OCI-LY3 (cell line): ENCODE measurements around the gene PYM1.

Experiments used
- H2AFZ ChIP-seq: fragments of 200-600, 300-600 bp; shearing (Covaris generic); 2 replicates; pipeline ENCODE4 v1.6.0; 2014; ENCODE audit warnings: antibody characterized with exemption, low read depth, low read length
- H3K27ac ChIP-seq: fragments of 200-600, 300-600 bp; sonication (generic); 2 replicates; pipeline ENCODE4 v1.5.1; 2014; ENCODE audit warnings: mild to moderate bottlenecking, low read length, moderate library complexity, mixed read lengths
- H3K27me3 ChIP-seq: fragments of 200-600, 300-600 bp; sonication (generic); 2 replicates; pipeline ENCODE4 v1.6.1; 2014; ENCODE audit warnings: low read depth, low read length, mixed read lengths
- H3K36me3 ChIP-seq: fragments of 200-600, 300-600 bp; sonication (generic); replicated peaks from 2 replicates; pipeline ENCODE3; 2014; ENCODE audit warnings: low read depth, low read length, mixed read lengths
- H3K4me1 ChIP-seq: fragments of 300-600, 200-600 bp; sonication (generic); 2 replicates; pipeline ENCODE4 v1.6.1; 2014; ENCODE audit warnings: low read length, mixed read lengths
- H3K4me2 ChIP-seq: fragments of 200-600, 300-600 bp; sonication (generic); 2 replicates; pipeline ENCODE4 v1.6.1; 2014; ENCODE audit warnings: low read length, mixed read lengths
- H3K4me3 ChIP-seq: fragments of 300-600, 200-600 bp; sonication (generic); 2 replicates; pipeline ENCODE4 v1.5.1; 2014; ENCODE audit warnings: antibody characterized with exemption, mild to moderate bottlenecking, low read length, moderate library complexity
- H3K79me2 ChIP-seq: fragments of 300-600, 200-600 bp; shearing (Covaris generic); 2 replicates; pipeline ENCODE4 v1.6.1; 2014; ENCODE audit warnings: mild to moderate bottlenecking, low read length, mixed read lengths
- H3K9ac ChIP-seq: fragments of 300-600, 200-600 bp; shearing (Covaris generic); 2 replicates; pipeline ENCODE4 v1.6.0; 2014; ENCODE audit warnings: mild to moderate bottlenecking, low read length, moderate library complexity
- H3K9me3 ChIP-seq: fragments of 200-600, 300-600 bp; shearing (Covaris generic); 2 replicates; pipeline ENCODE4 v1.6.1; 2014; ENCODE audit warnings: low read length, mixed read lengths; ENCODE audit not compliant: insufficient read depth
- H4K20me1 ChIP-seq: fragments of 200-600, 300-600 bp; sonication (generic); 2 replicates; pipeline ENCODE4 v1.6.1; 2016; ENCODE audit warnings: low read length, mixed read lengths; ENCODE audit not compliant: insufficient read depth
- CTCF ChIP-seq: fragments of 200-600, 300-600 bp; sonication (generic); IDR thresholded peaks from 2 replicates; pipeline ENCODE4 v1.5.1; 2014; ENCODE audit warnings: antibody characterized with exemption, low read length, low read depth
- EZH2phosphoT487 ChIP-seq: fragments of 200-600 bp; shearing (Covaris generic); IDR thresholded peaks from 2 replicates; pipeline ENCODE4 v1.6.1; 2018; ENCODE audit warnings: antibody characterized with exemption, mixed run types, low read depth

PYM1 gene

GRCh38 chr12:55931780-55932550 lies 4.3 kb upstream of the PYM1 start:
- no peaks in the 10 kb centered on the region for H3K36me3 ChIP-seq
- TF ChIP-seq CTCF: no peak
- no peak for TF ChIP-seq EZH2phosphoT487
- H2AFZ ChIP-seq: peak overlapping the region; percentile 75
- peaks cover 34% of the 10 kb centered on the region for H3K4me1 ChIP-seq
- H3K4me2 ChIP-seq: peak overlapping the region; percentile 76
- peaks cover 3% of the 10 kb centered on the region; the same call in 1 of the 2 replicates for H3K27me3 ChIP-seq
- peaks cover 17% of the 10 kb centered on the region for H3K79me2 ChIP-seq
- H3K27ac ChIP-seq: 0 out of 2 replicates have a peak overlapping the region, but pooled peaks have one; percentile 13
- H3K9me3 ChIP-seq: peaks cover 4% of the 10 kb centered on the region; the same call in 1 of the 2 replicates
- H3K4me3 ChIP-seq: peak overlapping the region; percentile 78
- no peaks in the 10 kb centered on the region for H4K20me1 ChIP-seq
- peak overlapping the region; percentile 73 for H3K9ac ChIP-seq

GRCh38 chr12:55931317-55931779 lies 3.7 kb upstream of the PYM1 start:
- Histone ChIP-seq H3K9ac (peak overlapping the region; percentile 73), H3K4me1 (peaks cover 34% of the 10 kb centered on the region), H3K79me2 (peaks cover 20% of the 10 kb centered on the region), H2AFZ (peak overlapping the region; percentile 65), H3K27me3 (peaks cover 3% of the 10 kb centered on the region; the same call in 1 of the 2 replicates), H3K27ac (peak overlapping the region; percentile 13), H3K4me2 (peak overlapping the region; percentile 76), H3K4me3 (peak overlapping the region; percentile 78), H3K9me3 (peaks cover 4% of the 10 kb centered on the region; the same call in 1 of the 2 replicates), H3K36me3 (no peaks in the 10 kb centered on the region), H4K20me1 (no peaks in the 10 kb centered on the region)
- TF ChIP-seq EZH2phosphoT487 (no peak), CTCF (no peak)

GRCh38 chr12:55930771-55931316 lies 3.1 kb upstream of the PYM1 start, which contains the start of gene DGKA:
Gene DGKA, plus strand, starts transcription at chr12:55931162. Its CDS starts 5,342 bp downstream, at chr12:55936504.
- Histone ChIP-seq H3K4me2 (peak within 1 kb of the TSS; percentile 95), H4K20me1 (no peaks in the 10 kb centered on the region; the same call in 1 of the 2 replicates), H3K9me3 (peaks cover 4% of the 10 kb centered on the region; the same call in 1 of the 2 replicates), H3K79me2 (peaks cover 25% of the 10 kb centered on the region), H2AFZ (peak within 1 kb of the TSS; percentile 65), H3K4me3 (peak within 1 kb of the TSS; percentile 91), H3K36me3 (no peaks in the 10 kb centered on the region), H3K9ac (peak within 1 kb of the TSS; percentile 73), H3K4me1 (peaks cover 38% of the 10 kb centered on the region), H3K27ac (peak within 1 kb of the TSS; percentile 95), H3K27me3 (peaks cover 3% of the 10 kb centered on the region; the same call in 1 of the 2 replicates)
- TF ChIP-seq CTCF (peak; percentile 70), EZH2phosphoT487 (no peak)

GRCh38 chr12:55929306-55929791 lies 1.7 kb upstream of the PYM1 start:
- Histone ChIP-seq H3K9me3 (peaks cover 4% of the 10 kb centered on the region; the same call in 1 of the 2 replicates), H3K9ac (peak overlapping the region; percentile 54), H3K27me3 (peaks cover 3% of the 10 kb centered on the region; the same call in 1 of the 2 replicates), H3K79me2 (peaks cover 40% of the 10 kb centered on the region), H2AFZ (no peak overlapping the region), H4K20me1 (no peaks in the 10 kb centered on the region; the same call in 1 of the 2 replicates), H3K4me1 (peaks cover 45% of the 10 kb centered on the region), H3K4me3 (peak overlapping the region; percentile 91), H3K36me3 (peaks cover 3% of the 10 kb centered on the region), H3K4me2 (peak overlapping the region; percentile 95), H3K27ac (peak overlapping the region; percentile 95)
- TF ChIP-seq EZH2phosphoT487 (no peak), CTCF (no peak)
